Amniotic stem cell (primary cell): ENCODE data around the gene DHCR7.

Source experiments
- DNase-seq: peaks from one replicate; lab custom pipeline; 2025; lab: John Stamatoyannopoulos, UW

The DHCR7 gene

DNA sequence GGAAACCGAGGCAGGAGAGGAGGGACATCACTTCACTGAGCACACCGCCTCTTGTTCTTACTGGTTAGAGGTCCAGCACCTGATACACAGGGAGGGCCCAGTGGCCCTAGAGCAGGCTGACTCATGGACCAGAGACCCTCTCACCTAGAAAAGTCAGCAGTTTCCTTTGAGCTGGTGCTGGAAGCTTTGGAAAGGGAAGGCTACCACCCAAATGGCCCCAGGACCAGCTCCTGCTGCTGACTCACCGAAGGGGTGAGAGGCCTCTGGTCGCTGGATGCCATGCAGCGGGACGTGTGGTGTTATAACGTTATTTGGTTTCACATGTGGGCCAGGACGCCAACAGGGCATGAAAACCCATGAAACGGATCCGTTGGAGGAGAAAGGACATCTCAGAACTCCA is 8.6 kb upstream of the DHCR7 start:
- DNase-seq: no peak

DNA sequence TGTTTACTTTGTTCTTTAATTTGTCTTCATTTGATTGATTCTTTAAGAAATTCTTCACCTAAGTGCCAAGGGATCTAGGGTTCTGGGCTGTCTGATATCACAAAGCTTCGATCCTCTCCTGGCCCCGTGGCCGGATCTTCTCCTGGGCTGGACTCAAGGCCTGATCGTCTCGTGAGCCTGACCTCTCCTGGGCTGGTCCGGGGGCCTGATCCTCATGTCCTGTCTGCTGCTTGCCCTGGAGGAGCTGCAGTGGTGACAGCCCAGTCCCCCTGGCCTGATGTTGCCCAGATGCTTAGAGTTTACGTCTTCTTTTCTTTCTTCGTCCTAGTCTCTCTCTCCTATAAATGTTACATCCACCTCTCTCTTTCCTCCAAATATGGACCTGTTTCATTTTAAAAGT is 8.1 kb upstream of the DHCR7 start:
- DNase-seq: no peak

DNA sequence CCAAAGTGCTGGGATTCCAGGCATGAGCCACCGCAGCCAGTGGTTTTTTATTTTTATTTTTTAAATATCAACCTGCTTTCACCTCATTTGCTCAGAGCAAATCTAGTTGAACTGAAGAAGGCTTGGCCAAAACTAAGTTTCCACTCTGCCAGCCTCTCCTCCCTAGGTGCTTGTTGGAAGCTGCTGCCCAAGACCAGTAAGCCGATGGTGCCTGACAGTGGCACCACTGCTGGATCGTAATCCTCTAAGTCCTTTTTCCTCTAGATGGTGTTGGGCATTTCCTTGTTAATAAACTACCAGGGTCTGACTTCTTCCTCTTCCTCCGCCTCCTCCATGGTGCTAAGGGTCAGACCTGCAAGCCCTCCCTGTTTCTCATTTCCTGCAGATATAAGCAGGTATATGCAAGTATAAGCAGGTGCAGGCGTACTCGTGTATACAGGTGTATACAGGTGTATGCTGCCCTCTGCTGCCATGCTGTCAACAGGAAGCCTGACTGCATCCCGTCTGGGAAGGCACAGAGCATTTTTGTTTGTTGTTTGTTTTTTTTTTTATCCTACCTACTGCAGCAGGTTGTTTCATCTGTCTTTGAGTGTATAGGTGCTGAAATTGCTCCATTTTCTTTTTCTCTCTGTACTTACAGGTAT is 6.4 kb upstream of the DHCR7 start:
- DNase-seq: no peak

DNA sequence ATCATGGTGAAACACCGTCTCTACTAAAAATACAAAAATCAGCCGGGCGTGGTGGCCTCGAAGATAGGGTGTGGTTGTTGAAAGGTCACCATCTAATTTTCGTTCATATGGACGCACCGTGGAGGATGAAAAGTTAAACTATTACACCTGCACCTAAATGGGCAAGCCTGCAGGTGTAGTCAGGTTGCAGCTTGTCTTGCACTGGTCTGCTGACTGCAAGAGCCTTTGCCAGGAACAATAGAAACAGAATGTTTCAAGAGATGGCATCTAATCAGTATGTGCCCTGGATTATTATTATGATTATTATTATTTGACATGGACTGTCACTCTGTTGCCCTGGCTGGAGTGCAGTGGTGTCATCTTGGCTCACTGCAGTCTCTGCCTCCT is 5.7 kb upstream of the DHCR7 start:
- DNase-seq: no peak

DNA sequence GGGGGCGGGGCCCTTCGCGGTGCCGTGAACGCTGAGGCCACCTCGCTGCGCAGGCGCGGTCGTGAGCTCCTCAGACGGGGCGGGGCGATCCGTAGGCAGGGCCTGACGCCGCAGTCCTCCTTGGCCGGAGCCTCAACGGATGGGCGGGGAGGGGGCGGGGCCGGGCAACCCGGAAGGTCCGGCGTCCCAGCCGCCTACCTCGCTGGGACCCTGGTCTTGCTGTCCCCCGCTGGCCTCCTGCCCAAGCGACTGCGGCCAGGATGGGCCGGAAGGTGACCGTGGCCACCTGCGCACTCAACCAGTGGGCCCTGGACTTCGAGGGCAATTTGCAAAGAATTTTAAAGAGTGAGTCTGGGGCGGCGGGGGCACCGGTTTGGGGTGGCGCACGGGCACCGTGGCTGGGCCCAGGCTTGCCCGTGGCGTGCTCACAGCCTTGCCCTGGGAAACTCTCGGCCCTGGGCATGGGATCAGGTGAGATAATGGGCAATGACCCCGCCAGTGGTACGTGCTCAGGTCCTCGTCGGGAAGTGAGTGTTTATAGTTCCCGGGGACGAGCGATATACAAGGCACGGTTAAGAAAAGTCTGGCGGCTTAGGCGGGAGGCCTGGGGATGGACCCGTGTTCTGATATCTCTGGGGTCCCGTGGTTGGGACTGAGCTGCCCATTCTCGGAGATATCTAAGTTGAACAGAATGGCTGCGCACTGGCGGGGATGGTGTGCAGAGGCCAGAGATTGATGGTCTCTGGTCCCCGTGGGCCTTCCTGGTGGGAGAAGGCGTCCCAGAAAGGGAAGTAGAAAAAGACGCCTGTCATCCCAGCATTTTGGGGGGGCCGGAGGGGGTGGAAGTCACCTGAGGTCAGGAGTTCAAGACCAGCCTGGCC is 5.1 kb upstream of the DHCR7 start, which contains the start of gene NADSYN1:
Gene NADSYN1, plus strand, starts transcription at position 167 of the 881 bp plus-strand sequence. Its CDS starts 94 bp downstream, at position 261.
- peak; percentile 96 for DNase-seq

GRCh38 chr11:71452199-71453036 is 4.2 kb upstream of the DHCR7 start:
- no peak for DNase-seq

DNA sequence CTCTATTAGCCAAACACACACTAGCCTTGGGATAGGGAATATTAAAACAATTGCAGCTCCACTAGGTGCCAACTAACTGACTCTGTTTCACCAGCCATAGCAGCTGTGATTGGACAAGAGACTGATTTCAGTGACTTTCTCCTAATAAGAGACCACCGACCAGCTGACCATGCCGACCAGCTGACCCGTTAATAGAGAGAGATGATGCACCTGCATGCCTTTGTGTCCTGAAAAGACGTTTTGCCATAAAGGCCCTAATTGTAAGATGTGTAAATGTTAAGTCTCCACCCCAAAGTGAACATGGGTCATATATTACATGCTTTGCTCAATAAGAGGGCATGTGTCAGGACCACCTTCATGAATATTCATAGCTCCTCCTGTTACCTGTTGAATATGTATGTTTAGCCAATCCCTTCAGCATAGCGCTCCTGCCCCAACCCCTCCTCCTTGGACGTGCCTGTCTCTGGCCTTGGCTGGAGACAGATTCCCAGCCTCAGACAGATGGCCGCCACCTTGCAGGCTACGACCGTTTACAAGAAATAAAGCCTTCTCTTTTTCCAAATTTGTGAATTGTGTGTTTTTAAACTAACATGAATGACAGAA is 3.5 kb upstream of the DHCR7 start:
- DNase-seq: no peak

- no peak for DNase-seq
Observed at GRCh38 chr11:71450939-71451338, 2.7 kb upstream of the DHCR7 start.

DNA sequence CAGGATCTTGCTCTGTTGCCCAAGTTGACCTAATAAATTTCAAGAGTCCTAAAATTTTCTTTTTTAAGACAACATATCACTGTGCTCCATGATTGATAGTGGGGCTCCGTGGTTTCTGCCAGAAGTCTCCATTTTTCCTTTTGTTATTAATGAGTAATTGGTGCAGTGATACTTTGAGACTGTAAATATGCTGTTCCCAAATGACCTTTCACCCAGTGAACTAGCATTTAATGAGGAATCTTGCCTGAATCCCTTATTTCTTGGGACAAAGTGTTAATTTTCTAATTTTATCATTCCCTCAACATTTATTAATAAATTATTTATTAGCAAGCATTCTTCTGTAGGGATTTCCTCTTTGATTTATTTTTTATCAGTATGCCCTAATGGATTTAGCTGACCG is 2.3 kb upstream of the DHCR7 start:
- DNase-seq: no peak

DNA sequence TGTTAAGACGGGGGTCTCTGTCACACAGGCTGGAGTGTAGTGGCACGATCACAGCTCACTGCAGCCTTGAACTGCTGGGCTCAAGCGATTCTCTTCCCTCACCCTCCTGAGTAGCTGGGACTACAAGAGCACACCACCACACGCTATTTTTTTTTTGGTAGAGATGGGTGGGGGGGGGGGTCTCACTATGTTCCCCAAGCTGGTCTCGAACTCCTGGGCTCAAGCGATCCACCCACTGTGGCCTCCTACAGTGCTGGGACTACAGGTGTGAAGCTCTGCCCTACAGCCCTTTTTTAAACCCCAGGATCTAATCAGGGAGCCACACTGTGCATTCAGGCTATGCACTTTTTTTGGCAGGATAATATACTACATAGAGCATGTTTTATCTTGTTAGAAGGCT is 1.4 kb upstream of the DHCR7 start:
- no peak for DNase-seq

GRCh38 chr11:71447791-71448256 is 369 bp downstream of the DHCR7 start:
- no peak for DNase-seq

DNA sequence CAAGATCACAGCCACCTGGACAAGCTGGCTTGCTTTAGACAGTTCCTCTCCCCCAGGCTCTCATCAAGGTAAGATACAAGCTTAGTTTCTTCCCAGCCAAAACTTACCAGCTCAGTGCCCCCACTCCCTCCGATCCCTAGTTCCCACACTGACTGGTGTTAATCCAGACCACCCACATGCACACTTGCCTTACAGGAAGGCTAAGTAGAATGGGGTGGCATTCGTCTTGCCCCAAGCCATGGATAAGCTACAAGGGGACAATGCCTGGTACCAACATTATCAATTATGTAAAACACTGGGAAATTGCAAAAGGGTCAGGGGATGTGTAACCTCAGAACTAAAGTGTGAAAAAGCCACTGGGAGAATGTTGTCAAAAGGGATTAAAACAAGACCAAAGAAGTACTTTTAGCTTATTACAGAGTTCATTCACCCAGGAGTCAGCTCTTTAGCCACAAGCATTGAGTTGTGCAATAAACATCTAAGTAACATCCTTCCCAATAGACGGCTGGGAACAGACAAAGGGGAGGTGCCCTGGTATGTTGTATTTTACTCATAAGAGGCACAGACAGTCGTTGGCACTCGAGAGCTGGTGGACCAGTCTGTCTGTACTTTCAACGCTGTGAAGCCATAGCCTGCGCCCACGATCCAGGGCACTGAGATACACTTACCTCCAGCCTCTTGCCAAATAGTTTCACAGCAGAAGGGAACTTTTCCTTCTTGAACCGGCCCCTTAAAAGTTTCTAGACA is 1.1 kb downstream of the DHCR7 start:
- DNase-seq: no peak

- no peak for DNase-seq
Observed at GRCh38 chr11:71446150-71446549, 2.0 kb downstream of the DHCR7 start.

- DNase-seq: no peak
Observed at GRCh38 chr11:71444811-71445210, 3.4 kb downstream of the DHCR7 start.

GRCh38 chr11:71443736-71444445 is 4.3 kb downstream of the DHCR7 start:
- no peak for DNase-seq

DNA sequence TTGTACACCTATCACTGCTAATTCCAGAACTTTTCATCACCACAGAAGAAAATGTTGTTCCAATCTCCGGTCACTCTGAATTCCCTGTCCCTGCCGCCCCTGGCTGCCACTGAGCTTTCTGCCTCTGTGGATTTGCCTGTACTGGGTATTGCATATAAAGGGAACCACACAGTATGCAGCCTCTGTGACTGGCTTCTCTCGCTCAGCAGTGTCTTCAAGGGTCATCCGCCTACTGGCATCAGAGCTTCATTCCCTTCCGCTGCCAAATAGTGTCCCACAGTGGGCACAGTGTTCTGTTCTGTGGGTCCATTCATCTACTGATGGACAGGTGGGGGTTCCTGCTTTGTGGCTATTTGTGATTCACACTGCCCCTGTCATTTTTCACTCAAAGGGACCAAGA is 5.3 kb downstream of the DHCR7 start:
- DNase-seq: no peak

- DNase-seq: no peak
Observed at GRCh38 chr11:71442123-71442522, 6.1 kb downstream of the DHCR7 start.

DNA sequence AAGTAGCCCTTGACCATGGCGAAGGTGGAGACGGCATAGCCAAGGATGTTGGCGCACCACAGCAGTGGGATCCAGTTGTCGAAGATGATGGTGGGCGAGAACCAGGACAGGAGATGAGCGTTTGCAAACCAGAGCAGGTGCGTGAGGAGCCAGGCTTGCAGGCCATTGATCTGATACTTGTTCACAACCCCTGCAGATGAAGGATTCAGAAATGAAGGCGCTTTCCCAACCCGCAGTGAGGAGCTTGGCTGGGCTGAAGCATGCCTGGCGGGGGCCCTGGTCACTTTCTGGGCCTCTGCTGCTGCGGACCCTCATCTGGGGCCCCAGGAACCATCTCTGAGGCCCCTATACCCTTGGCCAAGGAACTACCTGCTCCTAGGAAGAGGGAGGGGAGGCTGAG is 6.9 kb downstream of the DHCR7 start:
- no peak for DNase-seq

DNA sequence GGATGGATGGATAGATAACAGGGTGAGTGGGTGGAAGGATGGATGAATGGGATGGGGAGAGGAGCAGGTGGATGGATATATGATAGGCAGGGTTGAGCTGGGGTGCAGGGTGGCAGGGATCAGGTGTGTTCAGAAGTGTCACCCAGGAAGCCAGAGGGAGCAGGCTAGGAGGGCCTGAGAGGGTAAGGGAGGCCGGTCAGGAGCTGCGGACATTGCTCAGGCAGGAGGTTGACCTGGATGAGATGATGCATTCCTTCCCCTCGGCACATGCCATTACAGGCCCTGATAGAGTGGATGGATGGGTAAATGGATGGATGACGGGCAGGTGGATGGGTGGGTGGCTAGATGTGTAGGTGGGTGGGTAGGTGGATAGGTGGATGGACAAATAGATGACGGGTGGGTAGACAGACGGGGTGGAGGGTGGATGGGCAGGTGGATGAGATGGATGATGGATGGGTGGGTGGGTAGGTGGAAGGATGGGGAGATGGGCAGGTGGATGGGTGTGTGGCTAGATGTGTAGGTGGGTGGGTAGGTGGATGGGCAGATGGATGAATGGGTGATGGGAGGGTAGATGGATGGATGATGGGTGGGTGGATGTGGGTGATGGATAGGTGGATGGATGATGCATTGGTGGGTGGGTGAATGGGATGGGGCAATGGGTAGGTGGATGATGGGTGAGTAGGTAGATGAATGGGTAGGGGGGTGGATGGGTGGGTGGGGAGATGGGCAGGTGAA is 8.0 kb downstream of the DHCR7 start:
- DNase-seq: no peak

DNA sequence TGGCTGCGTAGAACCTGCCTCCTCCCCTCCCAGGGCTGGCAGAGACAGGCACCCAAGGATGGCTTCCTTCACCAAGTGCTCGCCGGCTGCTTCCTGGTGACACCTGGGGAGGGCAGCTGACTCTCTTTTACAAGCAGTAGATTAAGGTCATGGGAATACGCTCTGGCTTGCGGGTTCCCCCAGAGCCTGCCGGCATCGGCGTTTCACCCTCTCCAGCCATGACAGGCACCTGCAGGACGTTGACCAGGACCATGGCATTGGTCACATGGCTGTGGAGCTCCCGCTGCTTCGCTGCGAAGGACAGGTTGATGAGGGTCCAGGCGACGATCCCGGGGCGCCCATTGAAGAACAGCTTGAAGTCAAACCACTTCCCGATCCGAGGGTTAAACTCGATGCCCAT is 9.5 kb downstream of the DHCR7 start:
- no peak for DNase-seq
